Tibial nerve (tissue), 4 donors: Measurements from ENCODE around the gene GALNT5. TPM values are rescaled to one million over a fixed set of nuclear protein-coding genes. Genes with fewer than 3 reads are reported as not detected.

Experiments used
- DNase-seq, 2 donors: peaks; one replicate each; pipeline ENCODE4 v3.0.0-alpha.2; 2019; ENCODE audit warnings: low spot score in 2 of 2
- H3K27ac ChIP-seq, 4 donors: fragments of 200-600 bp; sonication (generic) in 3 of 4; one replicate each; pipeline ENCODE4 v1.5.1; 2017 to 2019; ENCODE audit warnings: mild to moderate bottlenecking in 1 of 4
- H3K27me3 ChIP-seq, 2 donors: fragments of 200-600 bp; sonication (generic) in 1 of 2; one replicate each; pipeline versions ENCODE4 v1.5.1 to v1.6.0; 2017 to 2019
- H3K36me3 ChIP-seq, 3 donors: fragments of 200-600 bp; sonication (generic); one replicate each; pipeline ENCODE4 v1.5.1; 2018 to 2019
- H3K4me1 ChIP-seq, 4 donors: fragments of 200-600 bp; sonication (generic) in 3 of 4; one replicate each; pipeline ENCODE4 v1.5.1; 2017 to 2019
- H3K4me3 ChIP-seq, 4 donors: fragments of 200-600 bp; sonication (generic) in 3 of 4; one replicate each; pipeline ENCODE4 v1.5.1; 2017 to 2019; ENCODE audit warnings: mild to moderate bottlenecking in 1 of 4, moderate library complexity in 1 of 4
- H3K9me3 ChIP-seq, 4 donors: fragments of 200-600 bp; sonication (generic) in 3 of 4; one replicate each; pipeline ENCODE4 v1.5.1; 2017 to 2019
- EP300 ChIP-seq, 2 donors: sonication (generic); formaldehyde crosslinking; IDR thresholded peaks; one replicate each; pipeline ENCODE4 v1.6.1; 2017; ENCODE audit warnings: antibody characterized with exemption in 2 of 2, mild to moderate bottlenecking in 1 of 2
- POLR2A ChIP-seq, 2 donors: fragments of 450-650 bp; IDR thresholded peaks; one replicate each; pipeline ENCODE4 v1.6.1; 2017; ENCODE audit warnings: antibody characterized with exemption in 2 of 2, mild to moderate bottlenecking in 2 of 2, moderate library complexity in 2 of 2
- WGBS, 2 donors: methylation state at CpG; one replicate each; pipeline ENCODE4 v1.1.5; 2018; 5-methylcytosine and 5-hydroxymethylcytosine counted together
- total RNA-seq, 4 donors: library from RNA; depleted of rRNA; stranded (reverse); fragments of >200 nt; gene quantifications; one replicate each; pipeline ENCODE4 v1.1.0, GENCODE V29; 2016
- TF ChIP-seq, protein P1 (sequence below), 5 experiments: fragments of 200-600 bp in 3 of 5; fragments of 450-650 bp in 2 of 5; sonication (generic) in 3 of 5; IDR thresholded peaks; one replicate each; pipeline ENCODE4 v1.5.1; 2016 to 2019; ENCODE audit warnings: antibody characterized with exemption in 5 of 5, mild to moderate bottlenecking in 3 of 5, moderate library complexity in 2 of 5

Gene GALNT5
- total RNA-seq, 4 donors from 2014 or later, result 0.42 to 0.98 (median 0.87) TPM; not detected in 1

DNA sequence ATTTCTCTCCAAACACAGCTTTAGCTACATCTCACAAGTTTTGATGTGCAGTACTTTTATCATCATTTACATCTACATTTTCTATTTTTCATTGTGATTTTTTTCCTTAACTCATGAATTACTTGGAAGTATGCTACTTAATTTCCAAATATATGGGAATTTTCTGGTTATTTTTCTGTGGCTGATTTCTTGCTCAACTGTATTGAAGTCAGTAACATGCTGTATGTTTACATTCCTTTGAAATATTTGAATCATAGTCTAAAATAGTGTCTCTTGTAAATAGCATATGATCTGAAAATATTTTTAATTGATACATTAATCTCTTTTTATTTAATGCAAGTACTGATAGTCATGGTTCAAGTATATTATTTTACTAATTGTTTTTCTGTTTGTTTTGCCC, 26.0 kb upstream of the GALNT5 start:
- Histone ChIP-seq H3K4me1 (no peaks in the 10 kb centered on the region), H3K4me3 (no peak overlapping the region), H3K27me3 (no peaks in the 10 kb centered on the region), H3K36me3 (no peaks in the 10 kb centered on the region), H3K27ac (no peak overlapping the region), H3K9me3 (no peaks in the 10 kb centered on the region)
- TF ChIP-seq POLR2A (IDR thresholded peaks at IDR 0.05) (no peak), EP300 (IDR thresholded peaks at IDR 0.05) (no peak)
- TF ChIP-seq, protein P1, sequence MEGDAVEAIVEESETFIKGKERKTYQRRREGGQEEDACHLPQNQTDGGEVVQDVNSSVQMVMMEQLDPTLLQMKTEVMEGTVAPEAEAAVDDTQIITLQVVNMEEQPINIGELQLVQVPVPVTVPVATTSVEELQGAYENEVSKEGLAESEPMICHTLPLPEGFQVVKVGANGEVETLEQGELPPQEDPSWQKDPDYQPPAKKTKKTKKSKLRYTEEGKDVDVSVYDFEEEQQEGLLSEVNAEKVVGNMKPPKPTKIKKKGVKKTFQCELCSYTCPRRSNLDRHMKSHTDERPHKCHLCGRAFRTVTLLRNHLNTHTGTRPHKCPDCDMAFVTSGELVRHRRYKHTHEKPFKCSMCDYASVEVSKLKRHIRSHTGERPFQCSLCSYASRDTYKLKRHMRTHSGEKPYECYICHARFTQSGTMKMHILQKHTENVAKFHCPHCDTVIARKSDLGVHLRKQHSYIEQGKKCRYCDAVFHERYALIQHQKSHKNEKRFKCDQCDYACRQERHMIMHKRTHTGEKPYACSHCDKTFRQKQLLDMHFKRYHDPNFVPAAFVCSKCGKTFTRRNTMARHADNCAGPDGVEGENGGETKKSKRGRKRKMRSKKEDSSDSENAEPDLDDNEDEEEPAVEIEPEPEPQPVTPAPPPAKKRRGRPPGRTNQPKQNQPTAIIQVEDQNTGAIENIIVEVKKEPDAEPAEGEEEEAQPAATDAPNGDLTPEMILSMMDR (IDR thresholded peaks at IDR 0.05), result no peak
- no peak for DNase-seq

DNA sequence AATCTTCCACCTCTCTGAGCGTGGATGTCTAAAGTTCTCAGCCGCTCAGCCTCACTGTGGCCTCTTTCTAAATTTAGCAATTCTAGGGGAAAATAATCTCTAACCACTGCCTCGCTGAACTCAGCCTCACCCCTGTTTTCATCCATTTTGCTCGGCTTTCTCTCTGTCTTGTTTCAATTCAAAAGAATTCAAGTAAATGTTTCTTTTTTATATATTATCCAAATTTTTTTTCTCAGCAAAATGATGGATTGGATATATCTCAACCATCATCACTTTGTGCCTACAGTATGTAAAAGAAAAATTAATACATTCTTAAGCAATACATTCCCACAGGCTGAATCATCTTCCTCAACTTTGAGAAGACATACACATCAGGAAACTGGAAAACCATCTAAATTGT, 24.0 kb upstream of the GALNT5 start:
- TF ChIP-seq, protein P1 (IDR thresholded peaks at IDR 0.05), result no peak
- no peak for TF ChIP-seq EP300 (IDR thresholded peaks at IDR 0.05)
- no peak for TF ChIP-seq POLR2A (IDR thresholded peaks at IDR 0.05)
- Histone ChIP-seq H3K9me3 (no peaks in the 10 kb centered on the region), H3K27ac (no peak overlapping the region), H3K27me3 (no peaks in the 10 kb centered on the region), H3K36me3 (no peaks in the 10 kb centered on the region), H3K4me3 (no peak overlapping the region), H3K4me1 (no peaks in the 10 kb centered on the region)
- 81 to 82% methylated on average over 4 of the region's 4 CpGs for WGBS, 2 donors
- DNase-seq, result no peak

DNA sequence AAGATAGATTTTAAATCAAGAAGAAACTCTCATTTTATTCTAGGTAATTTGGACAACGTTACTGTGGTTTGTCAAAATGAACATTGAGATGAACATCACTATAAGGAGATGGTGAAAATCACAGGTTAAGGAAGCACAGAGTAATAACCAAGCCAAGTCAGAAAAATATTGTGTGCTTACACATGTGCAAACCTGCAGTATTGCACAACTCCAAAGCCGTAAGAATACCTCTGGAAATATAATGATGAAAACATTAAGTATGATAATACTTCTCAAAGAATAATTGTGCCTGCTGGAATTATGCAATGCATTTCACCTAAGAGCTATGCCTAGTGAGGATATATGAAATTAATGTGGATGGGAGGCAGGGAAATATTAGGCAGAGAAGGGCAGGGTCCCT, 21.1 kb upstream of the GALNT5 start:
- H3K4me1 ChIP-seq, result no peaks in the 10 kb centered on the region
- WGBS, 2 donors, result 91 to 94% methylated on average over 2 of the region's 2 CpGs
- no peak overlapping the region for H3K27ac ChIP-seq
- H3K36me3 ChIP-seq, result no peaks in the 10 kb centered on the region
- H3K4me3 ChIP-seq, result no peak overlapping the region
- no peak for TF ChIP-seq EP300 (IDR thresholded peaks at IDR 0.05)
- no peak for TF ChIP-seq POLR2A (IDR thresholded peaks at IDR 0.05)
- TF ChIP-seq, protein P1 (IDR thresholded peaks at IDR 0.05), result no peak
- no peaks in the 10 kb centered on the region for H3K9me3 ChIP-seq
- no peaks in the 10 kb centered on the region for H3K27me3 ChIP-seq
- no peak for DNase-seq

DNA sequence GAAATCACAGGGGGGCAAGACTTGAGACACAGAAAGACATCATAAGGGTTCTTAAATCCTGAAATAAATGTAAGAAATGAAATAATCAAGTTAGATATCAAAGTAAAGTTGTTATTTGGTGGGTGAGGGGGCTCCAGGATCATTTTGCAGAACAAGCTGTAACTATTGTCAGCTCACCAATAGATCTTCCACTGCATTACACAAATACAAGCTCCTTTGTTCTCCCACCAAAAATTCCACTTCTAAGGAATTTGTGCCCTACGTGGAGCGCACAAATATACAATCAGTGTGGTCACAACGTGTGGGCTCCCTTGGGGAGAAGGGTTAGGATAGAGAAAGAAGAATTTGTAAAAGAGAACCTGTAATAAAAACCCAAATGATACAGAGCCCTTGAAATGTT, 19.2 kb upstream of the GALNT5 start:
- 48 to 53% methylated on average over 3 of the region's 3 CpGs for WGBS, 2 donors

DNA sequence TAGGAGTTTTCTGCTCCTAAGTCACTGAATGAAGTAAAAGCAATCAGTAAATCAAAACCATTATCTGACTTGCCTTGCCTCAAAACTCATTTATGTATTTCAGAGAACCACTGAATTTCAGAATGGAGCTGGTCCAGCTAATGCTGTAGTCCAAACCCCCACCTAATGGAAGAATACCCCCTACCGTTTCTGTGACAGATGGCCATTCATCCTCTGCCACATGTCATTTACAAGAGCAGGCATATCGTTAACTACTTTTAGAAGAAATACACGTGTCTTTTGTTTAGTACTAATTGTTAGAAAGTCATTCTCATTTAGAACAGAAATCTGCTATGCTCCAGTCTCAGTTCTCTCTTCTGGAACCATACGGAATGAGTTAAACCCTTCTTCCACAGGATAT, 12.8 kb upstream of the GALNT5 start:
- TF ChIP-seq, protein P1 (IDR thresholded peaks at IDR 0.05), result no peak
- TF ChIP-seq EP300 (IDR thresholded peaks at IDR 0.05) (no peak), POLR2A (IDR thresholded peaks at IDR 0.05) (no peak)
- WGBS, 2 donors, result 51 to 58% methylated on average over 4 of the region's 4 CpGs
- no peak overlapping the region for H3K27ac ChIP-seq
- peaks cover 0 to 10% (median 0%) of the 10 kb centered on the region in 4 donors for H3K4me1 ChIP-seq
- H3K4me3 ChIP-seq, result no peak overlapping the region
- H3K36me3 ChIP-seq, result no peaks in the 10 kb centered on the region
- no peaks in the 10 kb centered on the region for H3K27me3 ChIP-seq
- H3K9me3 ChIP-seq, result no peaks in the 10 kb centered on the region
- no peak for DNase-seq

More for the DNA sequence above, 19.2 kb upstream of the GALNT5 start:
- Histone ChIP-seq H3K36me3 (no peaks in the 10 kb centered on the region), H3K27ac (no peak overlapping the region), H3K4me3 (no peak overlapping the region), H3K27me3 (no peaks in the 10 kb centered on the region), H3K4me1 (no peaks in the 10 kb centered on the region), H3K9me3 (no peaks in the 10 kb centered on the region)
- no peak for DNase-seq
- TF ChIP-seq, protein P1 (IDR thresholded peaks at IDR 0.05), result no peak
- TF ChIP-seq POLR2A (IDR thresholded peaks at IDR 0.05), result no peak
